Muscle of arm (tissue), 14 donors: Measurements from ENCODE around the gene EPHA5. TPM values are rescaled to one million over a fixed set of nuclear protein-coding genes. Genes with fewer than 3 reads are reported as not detected.

Source experiments
- DNase-seq: peaks from one replicate; pipeline ENCODE4 v3.0.0-alpha.2; 2013
- long read RNA-seq, 11 donors: transcript quantifications; one replicate each; lab custom pipeline, GENCODE V29; 2026
- polyA plus RNA-seq, 12 donors: library from polyadenylated mRNA; unstranded; fragments of 120-200 nt; gene quantifications; one replicate each; pipeline ENCODE4 v1.2.1, GENCODE V29; 2013; ENCODE audit not compliant: insufficient read length in 12 of 12

The EPHA5 gene
- 1 to 10 TPM in 1 of 12 donors, under 1 TPM in 9, not detected in 2; 0.29 to 1.2 (median 0.54) TPM for polyA plus RNA-seq
- long read RNA-seq, donor 1: 0 reads
- long read RNA-seq, donor 2: 0 reads
- long read RNA-seq, donor 3: 0 reads
- long read RNA-seq, donor 4: 0 reads
- long read RNA-seq, donor 5, partial matches to known transcripts: 51 of 51 reads
- long read RNA-seq, donor 5, other reads (novel, unspliced or antisense): 0 of 51 reads
- long read RNA-seq, donor 6: 0 reads
- long read RNA-seq, donor 7: 0 reads
- long read RNA-seq, donor 8, partial matches to known transcripts: 44 of 44 reads
- long read RNA-seq, donor 8, other reads (novel, unspliced or antisense): 0 of 44 reads
- long read RNA-seq, donor 9, partial matches to known transcripts: 27 of 27 reads
- long read RNA-seq, donor 9, other reads (novel, unspliced or antisense): 0 of 27 reads
- long read RNA-seq, donor 10: 0 reads
- long read RNA-seq, donor 11: 0 reads

- peak; percentile 77 for DNase-seq
These were observed at the start of gene EPHA5 for GRCh38 chr4:65670331-65671031. Gene EPHA5, minus strand, starts transcription at chr4:65670489. Its CDS starts 747 bp downstream, at chr4:65669742.

GRCh38 chr4:65719635-65720034 lies 49.3 kb upstream of the EPHA5 start:
- no peak for DNase-seq

- DNase-seq: no peak
These were observed 28.3 kb upstream of the EPHA5 start for GRCh38 chr4:65698631-65699030.

- no peak for DNase-seq
These were observed 26.1 kb upstream of the EPHA5 start for GRCh38 chr4:65696436-65696835.

GRCh38 chr4:65671372-65671771 lies 1.1 kb upstream of the EPHA5 start:
- DNase-seq: no peak

- no peak for DNase-seq
These were observed 314 bp downstream of the EPHA5 start for GRCh38 chr4:65670020-65670330.

- DNase-seq: no peak
These were observed 924 bp downstream of the EPHA5 start for GRCh38 chr4:65669111-65670019.

GRCh38 chr4:65668201-65669089 lies 1.8 kb downstream of the EPHA5 start:
- no peak for DNase-seq

- no peak for DNase-seq
These were observed 2.7 kb downstream of the EPHA5 start for GRCh38 chr4:65667506-65668041.

GRCh38 chr4:65665771-65666523 lies 4.3 kb downstream of the EPHA5 start:
- DNase-seq: no peak

- DNase-seq: no peak
These were observed 8.8 kb downstream of the EPHA5 start for GRCh38 chr4:65661471-65661870.

GRCh38 chr4:65658117-65658516 lies 12.2 kb downstream of the EPHA5 start:
- DNase-seq: no peak

- no peak for DNase-seq
These were observed 14.3 kb downstream of the EPHA5 start for GRCh38 chr4:65656008-65656407.

GRCh38 chr4:65654976-65655375 lies 15.3 kb downstream of the EPHA5 start:
- DNase-seq: no peak

- DNase-seq: no peak
These were observed 16.4 kb downstream of the EPHA5 start for GRCh38 chr4:65653740-65654361.

GRCh38 chr4:65651751-65652150 lies 18.5 kb downstream of the EPHA5 start:
- DNase-seq: no peak

GRCh38 chr4:65651031-65651430 lies 19.3 kb downstream of the EPHA5 start:
- no peak for DNase-seq

- DNase-seq: no peak
These were observed 24.2 kb downstream of the EPHA5 start for GRCh38 chr4:65646136-65646535.

- DNase-seq: no peak
These were observed 25.1 kb downstream of the EPHA5 start for GRCh38 chr4:65645185-65645584.
